A673 (cell line): ENCODE data around the gene CDH4. TPM values are rescaled to one million over a fixed set of nuclear protein-coding genes. Genes with fewer than 3 reads are reported as not detected.

Source experiments
- BruUV-seq: library from RNA; stranded (reverse); fragments of 400-500 nt; replicated peaks from 2 replicates; lab custom pipeline; 2021; lab: Mats Ljungman, UMichigan
- CTCF ChIA-PET: fragments of 300-600 bp; sonication (Branson Sonifier 250); formaldehyde crosslinking; loops from one replicate; lab custom pipeline; 2022; ENCODE audit warnings: antibody characterized with exemption; lab: Charles Lee
- POLR2A ChIA-PET: fragments of 300-600 bp; sonication (Branson Sonifier 250); formaldehyde crosslinking; loops from one replicate; lab custom pipeline; 2022; ENCODE audit warnings: antibody characterized with exemption; ENCODE audit not compliant: low non-redundant PET; lab: Charles Lee
- DNase-seq: peaks from one replicate; pipeline ENCODE4 v3.0.0-alpha.2; 2015; ENCODE audit warnings: low spot score
- H3K27ac ChIP-seq: fragments of 200-600 bp; sonication (generic); 2 replicates; pipeline ENCODE4 v1.5.1; 2016; ENCODE audit warnings: mixed run types, low read depth, mild to moderate bottlenecking, mixed read lengths, antibody characterized with exemption, low read length; ENCODE audit not compliant: poor library complexity, severe bottlenecking
- H3K27me3 ChIP-seq: fragments of 200-600 bp; sonication (generic); replicated peaks from 2 replicates; pipeline ENCODE4 v1.6.1; 2017; ENCODE audit warnings: mixed run types, low read depth, mild to moderate bottlenecking, mixed read lengths, antibody characterized with exemption, low read length; ENCODE audit not compliant: insufficient read depth, poor library complexity
- H3K36me3 ChIP-seq: fragments of 200-600 bp; sonication (generic); 2 replicates; pipeline ENCODE4 v1.6.1; 2016; ENCODE audit warnings: mixed run types, mild to moderate bottlenecking, mixed read lengths, antibody characterized with exemption, low read length; ENCODE audit not compliant: insufficient read depth, poor library complexity, severe bottlenecking
- H3K4me1 ChIP-seq: fragments of 200-600 bp; sonication (generic); 2 replicates; pipeline ENCODE4 v1.6.1; 2017; ENCODE audit warnings: mixed run types, mild to moderate bottlenecking, mixed read lengths, antibody characterized with exemption, low read length; ENCODE audit not compliant: insufficient read depth, poor library complexity, severe bottlenecking
- H3K4me3 ChIP-seq: fragments of 200-600 bp; sonication (generic); 2 replicates; pipeline ENCODE4 v1.5.1; 2016; ENCODE audit warnings: low read depth, mixed run types, mild to moderate bottlenecking, mixed read lengths, low read length; ENCODE audit not compliant: poor library complexity, severe bottlenecking
- H3K9me3 ChIP-seq: fragments of 200-600 bp; sonication (generic); 2 replicates; pipeline ENCODE4 v1.6.1; 2016; ENCODE audit warnings: mixed run types, low read depth, mild to moderate bottlenecking, mixed read lengths, antibody characterized with exemption, low read length; ENCODE audit not compliant: poor library complexity, severe bottlenecking
- CTCF ChIP-seq: fragments of 300-800, 200-600 bp; sonication (generic); conservative IDR thresholded peaks from 2 replicates; pipeline ENCODE4 v1.5.1; 2017; ENCODE audit warnings: low read depth, mild to moderate bottlenecking, antibody characterized with exemption, low read length, moderate library complexity, mixed read lengths
- EZH2 ChIP-seq: fragments of 200-600 bp; sonication (generic); IDR thresholded peaks from 2 replicates; pipeline ENCODE4 v1.6.1; 2017; ENCODE audit warnings: borderline replicate concordance, low read depth, mild to moderate bottlenecking, mixed read lengths, antibody characterized with exemption, low read length; ENCODE audit not compliant: poor library complexity, severe bottlenecking
- intact Hi-C: fragments of 100-400 bp; cut with micrococcal nuclease; formaldehyde crosslinking; loops from one replicate; pipeline ENCODE4 v1.10.0; 2022; ENCODE audit not compliant: unreplicated experiment
- total RNA-seq: library from RNA; stranded (reverse); gene quantifications from 2 replicates; pipeline ENCODE4 v1.2.3, GENCODE V29; 2021

CDH4 gene
- total RNA-seq, 1 experiment from 2014 or later: 8.3 TPM

GRCh38 chr20:61705386-61706258 is 453.6 kb downstream of the CDH4 start:
- BruUV-seq: no TSS peak
- POLR2A ChIA-PET: no interaction called here

GRCh38 chr20:61706259-61706961 is 454.3 kb downstream of the CDH4 start:
- no peak for DNase-seq
- POLR2A ChIA-PET: no interaction called here

More at GRCh38 chr20:61705386-61706258, 453.6 kb downstream of the CDH4 start:
- H3K27ac ChIP-seq: no peak overlapping the region
- no peak for DNase-seq
- H3K27me3 ChIP-seq: peaks cover 44% of the 10 kb centered on the region
- CTCF ChIA-PET: no interaction called here
- TF ChIP-seq EZH2 (no peak), CTCF (no peak)
- no peaks in the 10 kb centered on the region for H3K36me3 ChIP-seq
- H3K4me1 ChIP-seq: no peaks in the 10 kb centered on the region
- H3K9me3 ChIP-seq: no peaks in the 10 kb centered on the region
- intact Hi-C loops: no loop called here
- no peak overlapping the region for H3K4me3 ChIP-seq

DNA sequence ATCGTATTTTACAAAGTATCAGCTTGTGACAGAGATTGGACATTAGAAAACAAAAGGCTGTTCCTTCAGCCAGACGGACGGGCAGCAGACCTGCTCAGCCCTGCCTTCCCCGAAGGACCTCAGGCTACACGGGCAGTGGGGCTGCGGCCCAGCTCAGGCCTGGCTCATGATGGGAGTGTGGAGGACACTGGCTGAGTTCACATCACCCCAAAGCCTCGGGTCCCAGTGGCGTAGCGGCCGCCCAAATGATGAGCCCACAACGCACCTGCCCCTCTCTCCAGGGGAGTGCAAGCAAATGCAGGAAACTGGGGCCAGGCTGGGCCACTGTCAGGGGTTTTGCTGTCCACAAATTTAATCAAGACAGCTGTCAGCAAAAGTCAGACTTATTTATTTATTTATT is 456.8 kb downstream of the CDH4 start:
- intact Hi-C loops: no loop called here
- Histone ChIP-seq H3K27ac (no peak overlapping the region), H3K36me3 (no peaks in the 10 kb centered on the region), H3K4me1 (no peaks in the 10 kb centered on the region), H3K9me3 (no peaks in the 10 kb centered on the region), H3K27me3 (peaks cover 23% of the 10 kb centered on the region), H3K4me3 (no peak overlapping the region)
- TF ChIP-seq EZH2 (no peak), CTCF (no peak)
- CTCF ChIA-PET: no interaction called here
- DNase-seq: no peak
- no TSS peak for BruUV-seq
- POLR2A ChIA-PET: no interaction called here

More at GRCh38 chr20:61706259-61706961, 454.3 kb downstream of the CDH4 start:
- CTCF ChIA-PET: no interaction called here
- Histone ChIP-seq H3K27me3 (peaks cover 44% of the 10 kb centered on the region), H3K4me1 (no peaks in the 10 kb centered on the region), H3K27ac (no peak overlapping the region), H3K36me3 (no peaks in the 10 kb centered on the region), H3K9me3 (no peaks in the 10 kb centered on the region), H3K4me3 (no peak overlapping the region)
- intact Hi-C loops: no loop called here
- no TSS peak for BruUV-seq
- TF ChIP-seq EZH2 (no peak), CTCF (no peak)
